ENCODE measurements around the gene PAX7.

DNA sequence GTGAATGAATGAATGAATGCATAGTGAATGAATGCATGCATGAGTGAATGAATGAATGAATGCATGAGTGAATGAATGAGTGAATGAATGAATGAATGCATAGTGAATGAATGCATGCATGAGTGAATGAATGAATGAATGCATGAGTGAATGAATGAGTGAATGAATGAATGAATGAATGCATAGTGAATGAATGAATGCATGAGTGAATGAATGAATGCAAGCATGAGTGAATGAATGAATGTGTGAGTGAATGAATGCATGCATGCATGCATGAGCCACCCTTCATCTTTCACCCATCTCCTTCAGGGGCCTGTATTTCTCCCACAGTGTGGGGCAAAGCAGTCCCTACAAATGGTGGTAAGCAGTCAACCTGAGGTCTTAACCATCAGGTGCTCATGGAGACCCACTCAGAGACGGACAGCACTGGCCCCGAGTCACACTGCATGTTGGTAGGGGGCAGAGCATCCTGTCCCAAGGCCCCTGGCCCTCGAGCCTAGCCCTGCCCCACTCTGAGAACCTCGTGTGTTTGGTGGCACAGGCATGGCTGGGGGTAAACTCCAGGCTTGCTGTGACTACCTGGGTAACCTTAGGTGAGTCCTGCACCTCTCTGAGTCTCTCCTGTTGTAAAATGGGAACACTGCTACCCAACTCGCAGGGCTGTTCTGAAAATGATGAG lies 28.0 kb upstream of the PAX7 start:
- TF ChIP-seq, protein P1, sequence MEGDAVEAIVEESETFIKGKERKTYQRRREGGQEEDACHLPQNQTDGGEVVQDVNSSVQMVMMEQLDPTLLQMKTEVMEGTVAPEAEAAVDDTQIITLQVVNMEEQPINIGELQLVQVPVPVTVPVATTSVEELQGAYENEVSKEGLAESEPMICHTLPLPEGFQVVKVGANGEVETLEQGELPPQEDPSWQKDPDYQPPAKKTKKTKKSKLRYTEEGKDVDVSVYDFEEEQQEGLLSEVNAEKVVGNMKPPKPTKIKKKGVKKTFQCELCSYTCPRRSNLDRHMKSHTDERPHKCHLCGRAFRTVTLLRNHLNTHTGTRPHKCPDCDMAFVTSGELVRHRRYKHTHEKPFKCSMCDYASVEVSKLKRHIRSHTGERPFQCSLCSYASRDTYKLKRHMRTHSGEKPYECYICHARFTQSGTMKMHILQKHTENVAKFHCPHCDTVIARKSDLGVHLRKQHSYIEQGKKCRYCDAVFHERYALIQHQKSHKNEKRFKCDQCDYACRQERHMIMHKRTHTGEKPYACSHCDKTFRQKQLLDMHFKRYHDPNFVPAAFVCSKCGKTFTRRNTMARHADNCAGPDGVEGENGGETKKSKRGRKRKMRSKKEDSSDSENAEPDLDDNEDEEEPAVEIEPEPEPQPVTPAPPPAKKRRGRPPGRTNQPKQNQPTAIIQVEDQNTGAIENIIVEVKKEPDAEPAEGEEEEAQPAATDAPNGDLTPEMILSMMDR (IDR thresholded peaks at IDR 0.05): no peak
- TF ChIP-seq POLR2A (IDR thresholded peaks at IDR 0.05) (no peak), POLR2AphosphoS5 (IDR thresholded peaks at IDR 0.05) (no peak)
